OCI-LY3 (cell line): ENCODE measurements around the gene EFEMP1.
A peak's percentile ranks its signal among the peaks of the same experiment; 100 is the strongest.

Experiments
- H2AFZ ChIP-seq: fragments of 200-600, 300-600 bp; shearing (Covaris generic); 2 replicates; pipeline ENCODE4 v1.6.0; 2014; ENCODE audit warnings: antibody characterized with exemption, low read depth, low read length
- H3K27ac ChIP-seq: fragments of 200-600, 300-600 bp; sonication (generic); 2 replicates; pipeline ENCODE4 v1.5.1; 2014; ENCODE audit warnings: mild to moderate bottlenecking, low read length, moderate library complexity, mixed read lengths
- H3K27me3 ChIP-seq: fragments of 200-600, 300-600 bp; sonication (generic); 2 replicates; pipeline ENCODE4 v1.6.1; 2014; ENCODE audit warnings: low read depth, low read length, mixed read lengths
- H3K36me3 ChIP-seq: fragments of 200-600, 300-600 bp; sonication (generic); replicated peaks from 2 replicates; pipeline ENCODE3; 2014; ENCODE audit warnings: low read depth, low read length, mixed read lengths
- H3K4me1 ChIP-seq: fragments of 300-600, 200-600 bp; sonication (generic); 2 replicates; pipeline ENCODE4 v1.6.1; 2014; ENCODE audit warnings: low read length, mixed read lengths
- H3K4me2 ChIP-seq: fragments of 200-600, 300-600 bp; sonication (generic); 2 replicates; pipeline ENCODE4 v1.6.1; 2014; ENCODE audit warnings: low read length, mixed read lengths
- H3K4me3 ChIP-seq: fragments of 300-600, 200-600 bp; sonication (generic); 2 replicates; pipeline ENCODE4 v1.5.1; 2014; ENCODE audit warnings: antibody characterized with exemption, mild to moderate bottlenecking, low read length, moderate library complexity
- H3K79me2 ChIP-seq: fragments of 300-600, 200-600 bp; shearing (Covaris generic); 2 replicates; pipeline ENCODE4 v1.6.1; 2014; ENCODE audit warnings: mild to moderate bottlenecking, low read length, mixed read lengths
- H3K9ac ChIP-seq: fragments of 300-600, 200-600 bp; shearing (Covaris generic); 2 replicates; pipeline ENCODE4 v1.6.0; 2014; ENCODE audit warnings: mild to moderate bottlenecking, low read length, moderate library complexity
- H3K9me3 ChIP-seq: fragments of 200-600, 300-600 bp; shearing (Covaris generic); 2 replicates; pipeline ENCODE4 v1.6.1; 2014; ENCODE audit warnings: low read length, mixed read lengths; ENCODE audit not compliant: insufficient read depth
- H4K20me1 ChIP-seq: fragments of 200-600, 300-600 bp; sonication (generic); 2 replicates; pipeline ENCODE4 v1.6.1; 2016; ENCODE audit warnings: low read length, mixed read lengths; ENCODE audit not compliant: insufficient read depth
- CTCF ChIP-seq: fragments of 200-600, 300-600 bp; sonication (generic); IDR thresholded peaks from 2 replicates; pipeline ENCODE4 v1.5.1; 2014; ENCODE audit warnings: antibody characterized with exemption, low read length, low read depth
- EZH2phosphoT487 ChIP-seq: fragments of 200-600 bp; shearing (Covaris generic); IDR thresholded peaks from 2 replicates; pipeline ENCODE4 v1.6.1; 2018; ENCODE audit warnings: antibody characterized with exemption, mixed run types, low read depth

Gene EFEMP1

GRCh38 chr2:55876429-55877086 is 47.0 kb downstream of the EFEMP1 start:
- H3K4me1 ChIP-seq: peaks cover 37% of the 10 kb centered on the region
- H2AFZ ChIP-seq: 0 out of 2 replicates have a peak overlapping the region, but pooled peaks have one; percentile 3
- H3K79me2 ChIP-seq: no peaks in the 10 kb centered on the region
- H3K4me2 ChIP-seq: peak overlapping the region; percentile 70
- H3K36me3 ChIP-seq: no peaks in the 10 kb centered on the region
- H3K27me3 ChIP-seq: no peaks in the 10 kb centered on the region
- TF ChIP-seq EZH2phosphoT487 (no peak), CTCF (no peak)
- H3K9ac ChIP-seq: peak overlapping the region; percentile 32; the same call in 1 of the 2 replicates
- H3K27ac ChIP-seq: peak overlapping the region; percentile 78
- H3K9me3 ChIP-seq: no peaks in the 10 kb centered on the region
- H4K20me1 ChIP-seq: no peaks in the 10 kb centered on the region
- H3K4me3 ChIP-seq: peak overlapping the region; percentile 48

DNA sequence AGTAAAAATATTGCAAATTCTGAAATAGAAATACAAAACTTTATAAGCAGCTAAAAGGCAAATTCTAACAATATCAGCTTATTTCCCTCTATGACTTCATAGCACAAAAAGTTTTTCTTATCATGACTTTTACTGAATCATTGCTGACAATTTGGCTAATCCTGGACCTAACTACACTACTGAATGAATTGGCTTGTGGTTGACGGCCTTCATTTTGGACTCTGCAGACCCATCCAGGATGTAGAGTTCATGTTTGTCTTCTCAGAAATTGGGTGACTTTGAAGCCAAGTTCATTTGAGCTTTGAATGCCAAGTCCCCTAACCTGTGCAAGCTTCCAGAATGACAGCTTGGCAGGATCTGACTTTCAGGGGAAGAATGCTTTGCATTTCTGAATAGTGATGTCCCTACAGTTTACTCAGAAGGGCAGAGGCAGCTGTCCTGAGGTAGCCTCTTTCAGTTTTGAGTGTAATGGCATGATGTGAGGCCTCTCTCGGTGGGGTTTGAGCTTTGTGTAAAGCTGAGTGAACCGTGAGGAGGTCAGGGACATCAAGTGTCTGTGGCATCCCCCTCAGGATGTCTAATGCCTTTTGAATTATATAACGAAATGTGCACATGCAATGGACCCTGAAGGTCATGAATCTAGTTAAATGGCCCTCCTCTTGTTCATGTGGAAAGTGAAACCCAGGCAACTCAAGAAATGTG is 48.0 kb downstream of the EFEMP1 start:
- Histone ChIP-seq H3K4me3 (peak overlapping the region; percentile 48), H2AFZ (0 out of 2 replicates have a peak overlapping the region, but pooled peaks have one; percentile 3), H3K9me3 (no peaks in the 10 kb centered on the region), H4K20me1 (no peaks in the 10 kb centered on the region), H3K36me3 (no peaks in the 10 kb centered on the region), H3K4me2 (peak overlapping the region; percentile 70), H3K27me3 (no peaks in the 10 kb centered on the region), H3K9ac (peak overlapping the region; percentile 32; the same call in 1 of the 2 replicates), H3K27ac (peak overlapping the region; percentile 78), H3K79me2 (no peaks in the 10 kb centered on the region), H3K4me1 (peaks cover 44% of the 10 kb centered on the region)
- TF ChIP-seq CTCF (no peak), EZH2phosphoT487 (no peak)

- Histone ChIP-seq H3K4me2 (no peak overlapping the region), H3K9me3 (no peaks in the 10 kb centered on the region), H3K36me3 (no peaks in the 10 kb centered on the region)
Observed at GRCh38 chr2:55874338-55874737, 49.2 kb downstream of the EFEMP1 start.

More at GRCh38 chr2:55874338-55874737, 49.2 kb downstream of the EFEMP1 start:
- no peak overlapping the region for H3K9ac ChIP-seq
- no peak overlapping the region for H3K4me3 ChIP-seq
- H4K20me1 ChIP-seq: no peaks in the 10 kb centered on the region
- H3K27ac ChIP-seq: no peak overlapping the region
- H3K4me1 ChIP-seq: peaks cover 40% of the 10 kb centered on the region
- H2AFZ ChIP-seq: no peak overlapping the region
- no peaks in the 10 kb centered on the region for H3K79me2 ChIP-seq
- TF ChIP-seq CTCF: no peak
- no peaks in the 10 kb centered on the region for H3K27me3 ChIP-seq
